Measurements from ENCODE around the gene GPR146. TPM values are rescaled to one million over a fixed set of nuclear protein-coding genes. Genes with fewer than 3 reads are reported as not detected.

The GPR146 gene
- total and polyA plus RNA-seq, 2 of the 4 experiments (the other 2 are of a cell fraction): 2.2 to 3.4 TPM

DNA sequence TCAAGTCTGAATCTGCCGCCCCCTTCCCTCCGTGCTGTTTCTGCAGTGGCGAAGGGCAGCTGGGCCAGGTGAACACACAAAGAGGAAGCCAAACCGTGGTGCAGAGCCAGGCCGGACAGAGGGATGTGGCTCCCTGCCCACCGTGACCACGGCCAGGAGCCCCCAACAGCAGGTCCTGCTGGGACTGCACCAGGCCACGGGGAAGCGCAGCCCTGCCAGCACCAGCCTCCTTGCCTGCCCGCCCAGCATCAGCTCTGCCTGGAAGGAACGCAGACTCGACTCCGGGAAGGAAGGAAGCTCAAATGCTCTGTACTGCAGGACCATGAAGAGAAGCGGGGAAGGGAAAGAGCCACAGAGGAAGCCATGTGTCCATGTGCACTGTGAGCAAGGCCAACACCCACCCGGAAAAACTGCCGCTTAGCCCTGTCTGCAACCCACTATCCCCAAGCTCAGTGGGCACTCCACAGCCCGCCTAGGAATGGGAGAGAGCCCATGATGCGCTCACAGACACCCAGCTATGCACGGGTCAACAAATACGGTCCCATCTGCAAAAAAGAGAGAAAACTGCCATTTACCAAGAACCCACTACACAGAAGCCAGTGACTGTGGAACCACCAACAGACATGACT, 62.6 kb downstream of the GPR146 start:
- Histone ChIP-seq H3K36me3 (ENCODE audit: control insufficient read depth, insufficient read depth, low read length) (no peaks in the 10 kb centered on the region), H3K23ac (ENCODE audit: low read depth, low read length) (no peak overlapping the region), H3K4ac (ENCODE audit: low read depth, low read length) (no peak overlapping the region), H2BK120ac (ENCODE audit: low read depth, low read length) (no peak overlapping the region), H2BK5ac (ENCODE audit: low read depth, low read length, poor library complexity, severe bottlenecking) (no peak overlapping the region), H2AFZ (replicated peaks; ENCODE audit: low read length, poor library complexity) (no peak overlapping the region), H2AK9ac (replicated peaks; ENCODE audit: low read depth, low read length, poor library complexity) (no peak overlapping the region), H3K79me1 (ENCODE audit: low read depth in 1 of 2, low read length in 2 of 2) (peaks cover 8 to 21% of the 10 kb centered on the region in 2 experiments; a peak in 2 of 4 replicates), H2AK5ac (ENCODE audit: low read depth, low read length) (no peak overlapping the region), H3K4me2 (ENCODE audit: low read depth, low read length) (no peak overlapping the region), H3K4me3 (ENCODE audit: insufficient read depth, low read depth, low read length) (no peak overlapping the region), H3K9ac (ENCODE audit: low read depth, low read length) (no peak overlapping the region), H3K4me1 (ENCODE audit: control insufficient read depth, insufficient read depth, low read length) (peaks cover 2% of the 10 kb centered on the region; the same call in 1 of the 2 replicates), H2BK15ac (ENCODE audit: low read depth, low read length) (no peak overlapping the region), H3K14ac (replicated peaks; ENCODE audit: low read depth, low read length) (no peak overlapping the region), H4K8ac (ENCODE audit: low read depth in 2 of 2, low read length in 2 of 2) (no peak overlapping the region), H3K9me1 (ENCODE audit: insufficient read depth, low read length) (no peaks in the 10 kb centered on the region; the same call in 1 of the 2 replicates), H4K5ac (ENCODE audit: low read depth, low read length) (no peak overlapping the region), H3K9me3 (ENCODE audit: control insufficient read depth, insufficient read depth, low read length) (no peaks in the 10 kb centered on the region), H4K20me1 (ENCODE audit: insufficient read depth, low read length) (peaks cover 7% of the 10 kb centered on the region; the same call in 1 of the 2 replicates), H3K27ac (ENCODE audit: insufficient read depth, low read length) (no peak overlapping the region), H2BK20ac (ENCODE audit: low read depth, low read length) (no peak overlapping the region), H3K56ac (ENCODE audit: extremely low read depth, insufficient read depth, low read length) (no peak overlapping the region), H3K18ac (ENCODE audit: low read depth, low read length) (no peak overlapping the region), H3K27me3 (ENCODE audit: control insufficient read depth, insufficient read depth, low read length) (no peaks in the 10 kb centered on the region), H4K91ac (ENCODE audit: insufficient read depth, low read depth, low read length) (no peak overlapping the region)
- intact Hi-C loops (cut with micrococcal nuclease) (no loop called here), dilution Hi-C loops (cut with HindIII; ENCODE audit: low sequenced_read_pairs, unreplicated experiment) (no loop called here), in situ Hi-C loops (cut with MboI; ENCODE audit: low sequenced_read_pairs) (no loop called here)
- ChIA-PET POLR2A (ENCODE audit: unreplicated experiment) (no interaction called here), CTCF (no interaction called here)
- WGBS, 2 experiments (ENCODE audit: extremely low coverage in 2 of 2, insufficient read length in 1 of 2): 94% methylated on average over 10 of the region's 20 CpGs; no CpG with 5 or more reads in 1 of the 2 experiments
- BruUV-seq (replicated peaks): no TSS peak
- DNase-seq: no peak
- no peak for TF ChIP-seq RFX5 (IDR thresholded peaks at IDR 0.05; ENCODE audit: low read depth, low read length)
- no peak for TF ChIP-seq NFE2L2 (IDR thresholded peaks at IDR 0.05; ENCODE audit: low read depth, low read length)
- TF ChIP-seq MAZ (IDR thresholded peaks at IDR 0.05; ENCODE audit: borderline replicate concordance, low read depth, low read length): no peak
- TF ChIP-seq RAD21 (IDR thresholded peaks at IDR 0.05; ENCODE audit: low read length): no peak
- no peak for TF ChIP-seq MXI1 (IDR thresholded peaks at IDR 0.05; ENCODE audit: borderline replicate concordance, low read depth, low read length)
- TF ChIP-seq BHLHE40 (IDR thresholded peaks at IDR 0.05; ENCODE audit: low read depth, low read length): no peak
- TF ChIP-seq, protein P1, sequence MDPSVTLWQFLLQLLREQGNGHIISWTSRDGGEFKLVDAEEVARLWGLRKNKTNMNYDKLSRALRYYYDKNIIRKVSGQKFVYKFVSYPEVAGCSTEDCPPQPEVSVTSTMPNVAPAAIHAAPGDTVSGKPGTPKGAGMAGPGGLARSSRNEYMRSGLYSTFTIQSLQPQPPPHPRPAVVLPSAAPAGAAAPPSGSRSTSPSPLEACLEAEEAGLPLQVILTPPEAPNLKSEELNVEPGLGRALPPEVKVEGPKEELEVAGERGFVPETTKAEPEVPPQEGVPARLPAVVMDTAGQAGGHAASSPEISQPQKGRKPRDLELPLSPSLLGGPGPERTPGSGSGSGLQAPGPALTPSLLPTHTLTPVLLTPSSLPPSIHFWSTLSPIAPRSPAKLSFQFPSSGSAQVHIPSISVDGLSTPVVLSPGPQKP (IDR thresholded peaks at IDR 0.05; ENCODE audit: borderline replicate concordance, low read depth, low read length): no peak
- no peak for TF ChIP-seq CTCF (conservative IDR thresholded peaks at IDR 0.05; ENCODE audit: low read depth, low read length)
- no peak for TF ChIP-seq POLR2A (IDR thresholded peaks at IDR 0.05; ENCODE audit: low read depth, low read length)
- no peak for TF ChIP-seq CEBPB (IDR thresholded peaks at IDR 0.05; ENCODE audit: low read depth, low read length)
- no peak for TF ChIP-seq USF2 (IDR thresholded peaks at IDR 0.05; ENCODE audit: low read depth, low read length)
- TF ChIP-seq RCOR1 (IDR thresholded peaks at IDR 0.05; ENCODE audit: insufficient replicate concordance, low read length): no peak
- TF ChIP-seq CHD1 (IDR thresholded peaks at IDR 0.05; ENCODE audit: low read depth, low read length): no peak
- no peak for TF ChIP-seq FOS (IDR thresholded peaks at IDR 0.05; ENCODE audit: low read depth, low read length)
- no peak for TF ChIP-seq SMC3 (IDR thresholded peaks at IDR 0.05; ENCODE audit: low read depth, low read length)
- no peak for TF ChIP-seq MAFK (IDR thresholded peaks at IDR 0.05; ENCODE audit: low read depth, low read length)
- ATAC-seq (ENCODE audit: low read depth): no peak
